Activated CD4-positive, alpha-beta T cell treated with anti-CD3 and anti-CD28 coated beads, Interleukin-2, amount 50 U/mL, for 4 hours (primary cell): Measurements from ENCODE around the gene FAM210B.
"Not testable (repeated sequence)": the region's sequence is repeated elsewhere in the genome, so short reads cannot be mapped to it uniquely, and the experiment has no call there.

Experiments used
- DNase-seq, 2 experiments: peaks; one replicate each; pipeline ENCODE4 v3.0.0-alpha.2; 2020

Gene FAM210B

DNA sequence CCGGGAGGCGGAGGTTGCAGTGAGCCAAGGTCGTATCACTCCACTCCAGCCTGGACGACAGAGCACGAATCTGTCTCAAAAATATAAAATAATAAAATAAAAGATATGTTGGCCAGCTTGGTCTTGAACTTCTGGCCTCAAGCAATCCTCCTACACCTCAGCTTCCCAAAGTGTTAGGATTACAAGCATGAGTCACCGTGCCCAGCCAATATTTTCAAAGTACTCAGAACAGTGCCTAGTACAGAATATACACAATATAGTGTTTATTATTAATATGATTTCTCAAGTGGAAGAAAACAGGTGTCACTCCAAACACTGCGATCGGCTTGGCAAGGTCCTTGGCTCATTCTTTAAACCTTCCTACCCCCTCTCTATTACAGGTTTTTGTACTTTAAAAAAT lies 3.1 kb downstream of the FAM210B start:
- no peak for DNase-seq

DNA sequence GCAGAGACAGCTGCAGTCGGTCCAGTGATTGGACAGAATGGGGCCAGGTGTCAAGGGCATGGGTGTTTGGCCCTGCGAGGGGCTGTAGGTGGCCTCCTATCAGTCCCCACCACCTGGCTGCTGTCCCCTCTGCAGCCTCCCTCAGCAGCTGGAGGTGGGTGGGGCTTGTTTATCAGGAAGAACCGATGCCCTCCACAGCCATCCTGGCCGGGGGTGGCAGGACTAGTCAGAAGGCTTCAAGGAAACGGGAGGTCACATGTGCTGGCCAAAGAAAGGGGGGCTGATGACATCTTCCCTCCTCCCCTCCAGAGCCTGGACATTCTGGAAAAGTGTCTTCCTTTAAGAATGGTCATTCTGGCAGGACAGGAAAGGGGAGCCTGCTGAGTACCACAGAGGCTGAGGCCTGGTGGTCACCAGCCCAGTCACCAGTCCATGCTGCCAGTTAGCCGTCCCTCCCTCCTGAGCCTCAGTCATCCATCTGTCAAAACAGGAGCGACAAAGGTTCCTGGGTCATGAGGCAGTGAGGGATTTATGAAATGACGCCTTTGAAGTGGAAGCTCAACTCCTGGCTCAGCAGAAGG lies 4.1 kb downstream of the FAM210B start:
- no peak for DNase-seq

DNA sequence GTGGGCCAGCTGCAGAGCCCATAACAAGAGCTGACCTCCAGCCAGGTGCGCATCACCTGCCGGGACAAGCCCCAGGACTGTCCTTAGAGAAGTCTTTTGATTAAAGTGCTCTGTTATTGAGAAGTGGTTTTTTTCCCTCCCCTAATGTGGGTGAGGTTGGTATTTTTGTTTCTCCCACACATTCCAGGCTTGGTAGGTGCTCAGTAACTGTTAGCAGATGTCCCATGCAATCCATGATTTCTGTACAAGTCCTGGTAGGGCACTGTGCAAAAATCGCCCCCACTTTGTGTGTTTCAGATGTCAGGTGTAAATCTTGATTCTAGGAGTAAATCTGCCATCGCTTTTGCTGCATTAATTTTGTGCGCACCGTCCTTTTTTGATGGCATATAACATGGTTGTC lies 4.7 kb downstream of the FAM210B start:
- DNase-seq: no peak

DNA sequence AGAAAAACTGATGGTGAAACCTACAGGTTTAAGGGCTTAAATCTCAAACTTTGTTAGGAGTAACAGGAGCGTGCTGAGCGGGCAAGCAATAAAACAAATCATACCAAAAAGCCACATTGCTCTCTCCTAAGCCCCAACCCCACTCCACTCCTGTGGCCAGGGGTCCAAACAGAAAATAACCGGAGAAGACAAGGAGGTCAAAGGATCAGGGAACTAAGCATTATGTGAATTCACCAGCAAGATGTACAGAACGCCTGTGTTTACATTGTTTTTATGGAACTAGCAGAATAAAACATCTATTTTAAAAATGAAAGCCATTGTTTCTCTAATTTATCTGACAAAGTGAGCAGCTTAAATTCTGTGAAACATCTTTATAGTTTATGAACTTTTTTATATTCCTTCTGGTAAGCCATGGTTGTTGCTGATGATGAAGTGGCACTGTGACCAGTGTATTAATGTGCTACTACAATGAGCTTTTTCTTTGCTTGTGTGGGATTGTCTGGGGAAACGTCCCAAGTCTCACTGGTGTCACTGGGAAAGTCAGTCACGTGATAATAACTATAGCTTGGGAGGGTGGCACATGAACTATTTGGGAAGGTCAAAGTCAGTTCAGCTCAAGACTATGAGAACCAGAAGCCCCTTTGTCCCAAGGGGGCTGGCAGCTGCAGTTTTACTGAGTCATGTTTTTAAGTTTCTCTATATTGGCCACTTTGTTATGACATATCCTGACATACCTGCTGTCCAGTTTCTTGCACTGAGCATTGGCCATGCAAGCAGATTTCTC lies 9.8 kb downstream of the FAM210B start:
- no peak for DNase-seq

DNA sequence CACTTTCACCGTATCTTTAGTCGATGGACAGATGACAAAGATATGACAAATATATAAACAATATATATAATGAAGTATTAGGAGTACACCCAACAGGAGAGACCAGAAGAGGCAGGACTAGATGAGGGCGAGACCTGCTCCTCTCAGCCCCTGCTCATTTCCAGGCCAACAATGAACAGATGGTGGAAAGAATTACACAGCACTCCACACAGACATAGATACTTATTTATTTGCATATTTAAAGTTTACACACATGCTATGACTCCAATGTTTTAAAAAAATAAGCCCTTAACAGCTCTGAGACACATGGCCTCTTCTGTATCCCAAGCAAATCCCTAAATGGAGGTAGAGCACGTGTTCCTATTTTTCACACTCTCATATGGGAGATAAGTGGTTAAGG lies 10.4 kb downstream of the FAM210B start:
- DNase-seq: no peak

DNA sequence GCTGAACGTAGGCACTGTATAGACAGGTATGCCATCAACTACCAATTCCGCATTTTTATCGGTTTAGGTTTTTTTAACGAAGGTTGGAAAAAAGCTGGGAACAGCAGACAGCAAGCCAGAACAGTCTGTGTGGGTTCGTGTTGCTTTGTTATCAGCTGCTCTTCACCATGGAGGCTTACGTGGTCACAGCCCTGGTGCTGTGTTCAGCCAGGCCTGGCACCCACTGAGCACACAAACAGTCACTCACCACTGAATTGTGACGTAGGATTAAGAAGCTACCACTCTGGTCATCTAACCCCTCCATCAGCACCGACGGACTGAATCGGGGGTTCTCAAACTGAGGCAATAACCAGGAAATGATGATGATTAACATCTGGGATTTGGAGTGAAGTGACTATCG lies 13.2 kb downstream of the FAM210B start:
- DNase-seq: no peak

DNA sequence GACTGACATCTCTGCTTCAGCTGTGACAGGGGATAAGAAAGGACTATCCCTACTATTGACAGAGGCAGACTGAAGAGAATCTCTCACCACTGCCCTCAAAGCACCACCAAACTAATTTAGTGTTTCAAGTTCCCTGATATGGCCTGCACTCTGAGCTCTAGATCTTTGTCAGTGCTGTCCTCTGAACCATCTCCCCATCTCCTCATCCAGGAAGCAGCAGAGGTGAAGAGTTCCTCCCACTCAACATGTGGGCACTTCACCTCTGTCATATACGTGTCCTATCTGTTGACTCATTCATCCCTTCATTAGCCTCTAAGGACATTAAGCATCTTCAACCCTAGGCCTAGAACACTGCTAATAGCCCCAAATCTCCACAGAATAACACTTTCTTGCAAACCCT lies 14.1 kb downstream of the FAM210B start:
- no peak for DNase-seq

DNA sequence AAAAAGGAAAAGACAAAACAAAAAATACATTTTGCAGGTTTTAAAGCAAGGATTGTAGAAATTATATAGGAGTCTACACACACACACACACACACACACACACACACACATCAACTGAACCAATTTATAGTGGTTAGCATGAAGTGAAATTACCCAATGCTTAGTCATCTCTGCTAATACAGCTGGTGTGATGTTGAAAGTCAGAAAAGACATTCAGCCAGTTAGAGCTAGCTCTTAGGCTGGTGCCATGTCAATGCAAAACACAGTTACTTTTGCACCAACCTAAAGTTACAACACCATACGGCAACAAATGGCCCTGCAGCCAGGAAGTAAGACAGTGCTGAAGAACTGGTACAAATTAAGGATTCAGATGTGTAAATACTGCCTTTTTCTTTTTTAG lies 15.2 kb downstream of the FAM210B start:
- DNase-seq: no peak

DNA sequence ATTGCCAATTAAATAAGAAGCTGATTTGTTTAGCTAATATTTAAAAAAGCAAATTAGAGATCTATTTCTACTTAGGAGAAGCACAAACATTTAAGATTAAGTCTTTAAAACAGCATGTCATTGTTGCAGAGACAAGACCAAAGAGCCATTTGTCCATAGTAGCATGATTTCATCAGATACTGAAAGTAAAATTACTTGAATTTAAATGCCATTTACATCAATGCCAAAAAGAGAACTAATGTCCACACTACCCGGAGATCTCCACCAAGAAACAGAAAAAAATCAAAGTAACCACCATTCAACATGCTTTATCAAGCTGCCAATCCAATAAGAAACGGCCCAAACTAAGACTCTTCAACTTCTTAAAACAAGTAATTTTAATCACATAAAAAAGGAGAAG lies 17.6 kb downstream of the FAM210B start:
- DNase-seq: no peak

DNA sequence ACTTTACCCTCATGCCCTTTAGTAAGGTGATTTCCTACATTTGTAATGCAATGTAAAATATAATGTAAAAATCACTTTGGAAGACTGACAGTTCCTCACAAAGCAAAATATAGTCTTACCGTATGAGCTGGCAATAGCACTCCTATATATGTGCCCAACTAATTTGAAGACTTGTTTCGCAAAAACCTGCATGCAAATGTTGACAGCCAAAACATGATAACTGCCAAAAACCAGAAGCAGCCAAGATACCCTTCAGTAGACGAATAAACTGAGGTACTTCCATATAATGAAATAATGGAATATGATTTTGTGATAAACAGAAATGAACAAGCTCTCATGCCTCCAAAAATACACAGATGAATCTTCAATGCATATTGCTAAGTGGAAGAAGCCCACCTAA lies 19.6 kb downstream of the FAM210B start:
- no peak for DNase-seq

DNA sequence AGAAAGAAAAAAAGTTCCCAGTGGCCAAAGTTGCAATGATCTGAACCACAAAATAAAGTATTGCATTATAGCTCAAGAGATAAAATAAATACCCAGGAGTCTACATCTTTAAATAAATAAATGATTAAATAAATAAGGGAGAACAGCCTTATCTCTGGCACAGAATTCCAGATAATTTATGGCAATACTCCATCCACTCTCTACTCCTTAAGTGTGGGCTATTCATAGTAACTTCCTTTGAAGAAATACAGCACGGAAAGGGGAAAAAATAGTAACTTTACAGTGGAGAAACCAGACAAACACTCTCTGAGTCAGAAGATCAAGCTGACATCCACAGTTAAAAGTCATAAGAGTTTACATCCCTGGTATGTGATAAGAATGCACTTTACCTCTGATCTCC lies 21.6 kb downstream of the FAM210B start:
- no peak for DNase-seq

DNA sequence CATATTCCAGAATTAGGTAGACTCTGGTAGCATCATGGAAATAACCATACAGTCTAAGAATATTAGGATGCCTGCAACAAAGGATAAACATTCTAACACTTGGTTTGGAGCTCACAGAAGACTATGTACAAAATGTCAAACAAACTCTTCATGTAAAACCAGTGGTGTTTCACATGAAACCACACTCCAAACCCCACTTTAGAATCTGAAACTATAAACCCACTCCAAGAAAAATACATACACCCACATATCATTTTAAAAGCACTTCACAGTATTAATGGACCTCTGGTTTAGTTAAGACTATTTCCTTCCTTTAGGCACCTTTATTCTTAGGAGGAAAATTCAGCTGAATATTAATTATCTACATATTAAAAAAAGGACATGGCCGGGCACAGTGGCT lies 22.7 kb downstream of the FAM210B start:
- DNase-seq: no peak

DNA sequence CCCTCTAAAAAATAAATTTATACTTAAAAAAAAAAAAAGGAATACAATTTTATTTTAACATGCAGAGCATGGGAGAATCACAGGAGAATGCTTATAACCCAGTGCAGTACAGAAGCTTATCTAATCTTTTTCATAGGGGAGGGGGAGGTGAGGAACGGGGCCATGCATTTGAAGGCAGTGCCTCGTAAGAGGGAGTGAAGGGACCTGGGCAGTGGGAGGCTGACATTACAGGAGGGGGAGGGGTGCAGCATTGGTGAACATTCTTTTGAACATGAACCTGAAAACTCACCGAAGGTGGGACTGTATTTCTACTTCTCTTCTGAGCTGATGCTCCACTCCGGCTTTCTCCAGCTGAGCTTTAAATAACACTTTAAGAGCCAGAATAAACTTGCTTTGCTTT lies 23.9 kb downstream of the FAM210B start:
- no peak for DNase-seq

DNA sequence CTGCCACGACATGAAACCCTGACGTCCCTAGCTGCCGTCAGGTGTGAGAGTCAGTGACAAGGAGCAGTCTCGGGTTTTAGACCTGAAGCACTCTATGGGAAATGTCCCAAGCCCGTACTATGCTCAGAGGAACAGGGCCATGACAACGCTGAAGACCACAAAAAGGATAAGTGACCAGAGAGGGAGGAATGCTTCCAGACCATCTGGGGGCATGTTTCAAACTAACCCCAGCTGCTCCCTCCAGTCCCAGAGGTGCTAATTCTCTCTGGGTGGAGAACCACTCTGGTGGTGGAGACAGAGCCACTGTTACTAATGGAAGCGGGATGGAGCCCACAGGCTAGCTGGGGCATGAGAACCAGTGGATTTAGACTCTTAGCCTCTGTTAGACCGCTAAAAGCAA lies 24.6 kb downstream of the FAM210B start:
- no peak for DNase-seq

DNA sequence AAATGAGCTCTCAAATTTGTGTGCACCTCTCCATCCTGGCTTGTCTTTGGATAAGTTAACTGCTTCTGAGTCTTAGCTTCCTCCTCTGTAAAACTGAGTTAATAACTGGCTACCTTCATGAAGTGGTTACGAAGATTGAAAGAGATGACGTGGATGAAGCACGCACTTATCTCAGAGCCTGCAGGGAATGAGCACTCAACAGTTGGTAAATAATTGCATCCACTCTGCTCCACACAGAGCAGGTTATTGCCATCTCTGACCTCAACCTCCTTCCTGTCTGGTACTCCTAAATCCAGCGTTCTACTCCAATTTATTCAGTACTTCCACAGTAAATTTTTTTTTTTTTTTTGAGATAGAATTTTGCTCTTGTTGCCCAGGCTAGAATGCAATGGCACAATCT lies 26.4 kb downstream of the FAM210B start:
- no peak for DNase-seq

DNA sequence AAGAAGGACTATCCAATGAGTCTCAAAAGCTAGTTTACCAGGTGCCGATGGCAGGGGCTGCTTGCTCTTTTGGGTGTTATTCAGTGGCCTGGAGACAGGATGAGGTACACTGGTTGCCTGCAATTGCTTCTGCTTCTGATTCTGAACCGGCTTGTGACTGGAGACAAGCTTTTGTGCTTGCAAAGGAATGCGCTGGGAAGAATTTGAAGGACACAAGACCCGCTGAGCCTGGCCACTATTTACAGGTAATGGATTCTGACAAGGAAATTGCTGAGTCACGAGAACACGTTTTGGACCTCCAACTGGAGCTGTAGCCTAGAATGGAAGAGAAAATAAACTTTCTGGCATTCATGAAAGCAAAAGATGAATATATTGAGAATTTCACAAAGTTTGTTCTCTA lies 27.4 kb downstream of the FAM210B start:
- no peak for DNase-seq

DNA sequence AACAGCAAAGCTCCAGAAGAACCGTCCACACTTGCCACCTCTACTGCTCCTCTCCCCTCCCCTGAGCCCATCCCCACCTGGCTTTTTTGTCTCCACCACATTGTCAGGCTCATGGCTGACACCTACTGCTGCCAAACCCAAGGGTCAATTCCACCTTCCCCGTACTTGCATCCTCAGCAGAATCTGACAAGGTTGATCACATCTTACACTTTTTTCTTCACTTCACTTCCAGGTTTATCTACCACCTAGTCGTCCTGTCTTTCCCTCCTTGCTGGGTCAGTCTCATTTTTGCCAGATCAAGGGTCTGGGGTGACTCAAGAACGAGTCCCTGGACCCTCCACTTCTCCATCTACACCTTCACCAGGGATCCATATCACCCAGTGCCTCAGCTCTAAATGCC lies 30.1 kb downstream of the FAM210B start:
- DNase-seq: no peak

DNA sequence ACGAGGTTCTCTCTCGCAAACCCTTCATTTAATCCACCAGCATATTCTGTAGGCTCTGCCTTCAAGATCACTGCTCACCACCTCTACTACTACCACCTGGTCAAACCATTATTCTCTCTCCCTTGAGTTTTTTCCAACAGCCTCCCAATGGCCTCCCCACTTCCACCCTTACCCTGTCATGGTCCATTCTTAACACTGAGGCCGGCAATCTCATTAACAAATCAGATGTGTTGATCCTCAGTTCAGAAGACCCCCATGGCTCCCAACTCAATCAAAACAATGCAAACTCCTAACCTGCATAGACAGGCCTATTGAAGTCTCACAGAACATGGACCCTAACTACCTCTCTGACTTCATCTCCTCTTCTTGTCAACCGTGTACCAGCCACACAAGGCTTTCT lies 31.0 kb downstream of the FAM210B start:
- no peak for DNase-seq

DNA sequence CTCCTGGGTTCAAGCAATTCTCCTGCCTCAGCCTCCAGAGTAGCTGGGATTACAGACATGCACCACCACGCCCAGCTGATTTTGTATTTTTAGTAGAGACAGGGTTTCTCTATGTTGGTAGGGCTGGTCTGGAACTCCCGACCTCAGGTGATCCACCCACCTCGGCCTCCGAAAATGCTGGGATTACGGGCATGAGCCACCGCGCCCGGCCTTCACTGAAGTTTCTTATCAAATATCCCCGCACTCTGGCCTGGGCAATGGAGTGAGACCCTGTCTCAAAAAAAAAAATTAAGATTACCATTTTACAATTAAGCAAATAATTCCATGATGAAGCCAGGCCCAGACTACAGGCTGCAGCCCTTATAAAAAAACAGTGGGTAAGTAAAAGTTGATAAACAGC lies 31.6 kb downstream of the FAM210B start:
- DNase-seq: not testable (repeated sequence)

DNA sequence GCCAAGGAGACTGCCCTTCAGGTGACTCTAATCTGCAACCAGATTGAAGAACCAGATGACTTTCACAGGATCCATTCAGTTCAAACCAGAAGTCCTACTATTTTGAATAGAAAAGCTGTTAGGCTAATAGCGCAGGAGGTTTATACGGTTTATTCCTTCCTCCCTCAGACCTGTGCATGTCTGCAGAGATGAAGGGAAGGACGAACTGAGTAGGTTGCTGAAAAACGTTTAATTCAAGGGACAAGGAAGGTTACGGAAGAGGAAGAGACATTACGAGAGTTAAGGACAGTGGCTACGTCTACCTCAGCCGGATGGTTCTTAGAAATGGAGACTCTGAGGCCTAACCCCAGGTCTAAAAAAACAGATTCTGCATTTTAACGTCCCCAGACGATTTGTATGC lies 32.3 kb downstream of the FAM210B start:
- DNase-seq: no peak

DNA sequence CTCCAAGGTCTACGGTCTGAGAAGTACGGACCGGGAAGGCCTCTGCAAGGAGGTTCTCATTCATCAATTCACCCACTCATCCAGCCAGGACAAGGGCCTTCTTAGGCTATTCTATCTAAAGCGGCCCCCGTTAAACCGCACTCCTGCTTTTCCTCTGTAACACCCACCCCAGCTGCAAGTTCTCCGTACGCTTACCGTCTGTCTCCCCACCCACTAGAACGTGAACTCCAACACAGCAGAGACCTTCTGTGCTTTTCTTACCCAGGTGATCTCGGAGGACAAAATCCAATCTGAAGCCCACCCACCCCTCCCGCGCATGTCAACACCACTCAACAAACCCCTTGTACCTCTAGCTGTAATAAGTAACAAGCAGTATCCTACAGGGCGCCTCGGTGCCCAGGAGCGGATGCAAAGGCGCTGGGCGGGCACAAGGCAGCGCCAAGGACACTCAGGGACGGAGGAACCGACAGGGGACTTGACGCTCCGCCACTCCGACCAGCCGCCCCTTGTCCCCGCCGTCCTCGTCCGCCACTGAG lies 32.9 kb downstream of the FAM210B start:
- DNase-seq: no peak

DNA sequence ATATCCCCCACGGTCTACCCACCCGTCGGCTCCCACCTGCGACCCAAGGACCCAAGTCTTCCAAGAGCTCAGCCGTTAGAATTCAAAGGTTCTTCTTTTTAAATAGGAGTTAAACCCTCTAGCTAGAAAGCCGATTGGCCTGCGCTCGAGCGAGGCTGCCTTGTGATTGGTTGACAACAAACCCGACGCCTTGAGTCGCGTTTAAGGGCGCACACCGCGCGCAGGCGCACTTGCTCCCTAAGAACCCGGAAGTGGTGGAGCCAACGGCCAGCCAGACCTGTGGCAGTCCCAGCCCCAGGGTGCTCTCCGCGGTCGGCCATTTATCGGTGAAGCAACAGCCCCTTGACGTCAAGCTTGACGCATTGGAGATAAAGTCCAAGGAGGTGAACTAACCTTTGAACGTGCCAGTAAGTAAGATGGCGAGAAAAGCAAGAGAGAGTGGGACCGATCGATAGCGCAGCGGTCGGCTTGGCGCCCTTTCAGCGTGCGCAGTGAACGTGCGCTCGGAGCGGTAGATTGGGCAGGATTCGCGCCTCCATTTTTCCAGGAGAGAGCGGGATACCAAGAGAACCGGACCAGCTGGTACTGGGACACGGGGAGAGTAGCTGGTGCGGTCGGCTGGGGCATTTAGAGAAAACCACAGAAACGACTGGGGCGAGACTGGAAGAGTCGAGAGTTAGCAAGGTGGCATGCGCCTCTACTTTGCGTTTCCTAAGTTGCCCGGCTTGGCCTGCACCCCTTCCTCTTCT lies 33.5 kb downstream of the FAM210B start, which contains the start of the genes AURKA and CSTF1:
Gene AURKA (minus strand): TSS at position 84 of the 749 bp plus-strand sequence. CDS start 4,018 bp downstream, outside the sequence.
Gene CSTF1 (plus strand): TSS at position 514 of the 749 bp plus-strand sequence. CDS start 2,908 bp downstream, outside the sequence.
- DNase-seq: peak; percentile 99

DNA sequence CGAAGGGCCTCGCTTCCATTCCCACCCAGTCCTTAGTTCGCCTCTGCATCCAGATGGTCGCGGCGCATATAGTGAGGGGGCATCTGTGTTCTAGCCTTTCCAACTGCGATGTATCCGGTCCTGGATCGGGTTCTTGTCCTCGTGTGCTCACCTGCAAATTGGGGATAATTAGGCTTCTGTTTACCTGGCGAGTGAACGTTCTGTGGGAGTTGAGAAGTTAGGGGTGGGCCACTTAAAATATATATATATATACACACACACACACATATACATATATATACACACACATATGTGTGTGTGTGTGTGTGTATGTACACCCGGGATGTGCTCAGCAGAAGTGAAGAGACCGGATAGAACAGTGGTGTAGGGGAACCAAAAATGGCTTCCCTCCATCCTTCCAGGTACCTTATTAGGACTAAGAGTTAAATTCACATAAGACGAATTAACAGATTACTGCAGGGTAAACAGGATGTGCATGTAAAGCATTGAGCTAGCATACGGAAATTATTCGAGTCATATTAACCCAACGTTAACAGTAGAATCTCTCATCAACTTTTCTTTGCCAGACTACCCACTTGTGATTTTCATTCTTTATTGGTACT lies 34.2 kb downstream of the FAM210B start:
- no peak for DNase-seq
